NB4 (cell line): ENCODE data around the gene SLC7A11.

Experiments used
- CTCF ChIP-seq: IDR thresholded peaks from one replicate; pipeline ENCODE4 v1.5.1; 2012; ENCODE audit warnings: low read depth, low read length
- MYC ChIP-seq: IDR thresholded peaks from 2 replicates; pipeline ENCODE4 v1.6.1; 2011; ENCODE audit warnings: low read depth, low read length
- POLR2A ChIP-seq: IDR thresholded peaks from 2 replicates; pipeline ENCODE4 v1.6.1; 2011; ENCODE audit warnings: mild to moderate bottlenecking; ENCODE audit not compliant: insufficient read length; ENCODE audit errors: extremely low read depth

- no peak for TF ChIP-seq POLR2A
- no peak for TF ChIP-seq CTCF
- TF ChIP-seq MYC: no peak
Observed at GRCh38 chr4:138178566-138178965, 63.6 kb downstream of the SLC7A11 start.
